Stimulated activated memory B cell treated with anti-CD40 and anti-IgM and Interleukin-4, amounts not matched to agents 10 μg/mL and 1 μg/mL and 100 μg/mL, for 72 hours (primary cell): ENCODE data around the gene EFNA2.
"Not testable (repeated sequence)": the region's sequence is repeated elsewhere in the genome, so short reads cannot be mapped to it uniquely, and the experiment has no call there.

Experiments used
- ATAC-seq: fragments of 150-1000 bp; cut with Tn5 transposase; 2 replicates; pipeline ENCODE4 v1.10.0; 2021
- H3K27ac Mint-ChIP-seq: one replicate; pipeline ENCODE4 v1.8.0; 2022; ENCODE audit warnings: mild to moderate bottlenecking, mixed read lengths
- H3K27me3 Mint-ChIP-seq: one replicate; pipeline ENCODE4 v1.8.0; 2022; ENCODE audit warnings: mixed read lengths
- H3K36me3 Mint-ChIP-seq: one replicate; pipeline ENCODE4 v1.8.0; 2022; ENCODE audit warnings: mixed read lengths
- H3K4me1 Mint-ChIP-seq: one replicate; pipeline ENCODE4 v1.8.0; 2022; ENCODE audit warnings: mixed read lengths
- H3K4me3 Mint-ChIP-seq: one replicate; pipeline ENCODE4 v1.8.0; 2022; ENCODE audit warnings: mild to moderate bottlenecking, moderate library complexity, mixed read lengths
- H3K9me3 Mint-ChIP-seq: one replicate; pipeline ENCODE4 v1.8.0; 2022; ENCODE audit warnings: mixed read lengths

EFNA2 gene

GRCh38 chr19:1302533-1303239, 17.0 kb downstream of the EFNA2 start:
- H3K27me3 Mint-ChIP-seq: peaks cover 8% of the 10 kb centered on the region

GRCh38 chr19:1304197-1304924, 18.7 kb downstream of the EFNA2 start:
- ATAC-seq: no peak
- H3K27ac Mint-ChIP-seq: no peak overlapping the region
- H3K4me1 Mint-ChIP-seq: no peaks in the 10 kb centered on the region
- no peak overlapping the region for H3K4me3 Mint-ChIP-seq
- H3K36me3 Mint-ChIP-seq: no peaks in the 10 kb centered on the region
- H3K9me3 Mint-ChIP-seq: no peaks in the 10 kb centered on the region
- no peaks in the 10 kb centered on the region for H3K27me3 Mint-ChIP-seq

More at GRCh38 chr19:1302533-1303239, 17.0 kb downstream of the EFNA2 start:
- ATAC-seq: no peak
- Mint-ChIP-seq H3K36me3 (no peaks in the 10 kb centered on the region), H3K9me3 (no peaks in the 10 kb centered on the region), H3K4me3 (no peak overlapping the region), H3K27ac (no peak overlapping the region), H3K4me1 (no peaks in the 10 kb centered on the region)

- not testable (repeated sequence) for H3K9me3 Mint-ChIP-seq, H3K27ac Mint-ChIP-seq, H3K4me1 Mint-ChIP-seq, H3K27me3 Mint-ChIP-seq, H3K36me3 Mint-ChIP-seq, H3K4me3 Mint-ChIP-seq, ATAC-seq
Measured at GRCh38 chr19:1305354-1305753, 19.7 kb downstream of the EFNA2 start.

GRCh38 chr19:1307320-1307719, 21.6 kb downstream of the EFNA2 start:
- Mint-ChIP-seq H3K9me3 (no peaks in the 10 kb centered on the region), H3K4me3 (no peak overlapping the region), H3K36me3 (no peaks in the 10 kb centered on the region), H3K27me3 (no peaks in the 10 kb centered on the region), H3K4me1 (no peaks in the 10 kb centered on the region), H3K27ac (no peak overlapping the region)
- no peak for ATAC-seq

GRCh38 chr19:1307755-1308303, 22.2 kb downstream of the EFNA2 start:
- no peak overlapping the region for H3K4me3 Mint-ChIP-seq
- no peaks in the 10 kb centered on the region for H3K9me3 Mint-ChIP-seq
- no peak overlapping the region for H3K27ac Mint-ChIP-seq
- H3K36me3 Mint-ChIP-seq: no peaks in the 10 kb centered on the region
- ATAC-seq: no peak
- H3K4me1 Mint-ChIP-seq: no peaks in the 10 kb centered on the region
- H3K27me3 Mint-ChIP-seq: no peaks in the 10 kb centered on the region

GRCh38 chr19:1308718-1309117, 23.0 kb downstream of the EFNA2 start:
- Mint-ChIP-seq H3K36me3 (no peaks in the 10 kb centered on the region), H3K4me3 (no peak overlapping the region), H3K4me1 (no peaks in the 10 kb centered on the region), H3K27ac (no peak overlapping the region), H3K9me3 (no peaks in the 10 kb centered on the region), H3K27me3 (peaks cover 8% of the 10 kb centered on the region)
- ATAC-seq: no peak

GRCh38 chr19:1309977-1310852, 24.5 kb downstream of the EFNA2 start:
- Mint-ChIP-seq H3K4me3 (no peak overlapping the region), H3K9me3 (no peaks in the 10 kb centered on the region), H3K27me3 (peaks cover 21% of the 10 kb centered on the region), H3K4me1 (no peaks in the 10 kb centered on the region), H3K36me3 (no peaks in the 10 kb centered on the region), H3K27ac (no peak overlapping the region)
- no peak for ATAC-seq

- Mint-ChIP-seq H3K4me1 (no peaks in the 10 kb centered on the region), H3K27ac (no peak overlapping the region), H3K36me3 (no peaks in the 10 kb centered on the region), H3K4me3 (no peak overlapping the region), H3K27me3 (peaks cover 24% of the 10 kb centered on the region), H3K9me3 (no peaks in the 10 kb centered on the region)
- no peak for ATAC-seq
Measured at GRCh38 chr19:1310853-1311180, 25.1 kb downstream of the EFNA2 start.

GRCh38 chr19:1311543-1312091, 25.9 kb downstream of the EFNA2 start:
- Mint-ChIP-seq H3K36me3 (no peaks in the 10 kb centered on the region), H3K27ac (no peak overlapping the region), H3K27me3 (peaks cover 27% of the 10 kb centered on the region), H3K9me3 (no peaks in the 10 kb centered on the region), H3K4me1 (no peaks in the 10 kb centered on the region), H3K4me3 (no peak overlapping the region)
- no peak for ATAC-seq

GRCh38 chr19:1312767-1313694, 27.4 kb downstream of the EFNA2 start:
- Mint-ChIP-seq H3K27ac (no peak overlapping the region), H3K9me3 (no peaks in the 10 kb centered on the region), H3K4me3 (no peak overlapping the region), H3K36me3 (no peaks in the 10 kb centered on the region), H3K4me1 (no peaks in the 10 kb centered on the region), H3K27me3 (peaks cover 41% of the 10 kb centered on the region)
- no peak for ATAC-seq

- no peaks in the 10 kb centered on the region for H3K9me3 Mint-ChIP-seq
- peaks cover 51% of the 10 kb centered on the region for H3K27me3 Mint-ChIP-seq
Measured at GRCh38 chr19:1313695-1314613, 28.3 kb downstream of the EFNA2 start.

GRCh38 chr19:1315470-1316166, 29.9 kb downstream of the EFNA2 start:
- peaks cover 62% of the 10 kb centered on the region for H3K27me3 Mint-ChIP-seq
- H3K4me3 Mint-ChIP-seq: no peak overlapping the region

More at GRCh38 chr19:1313695-1314613, 28.3 kb downstream of the EFNA2 start:
- H3K4me3 Mint-ChIP-seq: no peak overlapping the region
- H3K27ac Mint-ChIP-seq: no peak overlapping the region
- no peak for ATAC-seq
- no peaks in the 10 kb centered on the region for H3K36me3 Mint-ChIP-seq
- no peaks in the 10 kb centered on the region for H3K4me1 Mint-ChIP-seq

GRCh38 chr19:1316466-1316865, 30.8 kb downstream of the EFNA2 start:
- Mint-ChIP-seq H3K9me3 (no peaks in the 10 kb centered on the region), H3K4me1 (no peaks in the 10 kb centered on the region), H3K27ac (no peak overlapping the region), H3K36me3 (no peaks in the 10 kb centered on the region), H3K27me3 (peaks cover 69% of the 10 kb centered on the region), H3K4me3 (no peak overlapping the region)
- no peak for ATAC-seq

More at GRCh38 chr19:1315470-1316166, 29.9 kb downstream of the EFNA2 start:
- Mint-ChIP-seq H3K36me3 (no peaks in the 10 kb centered on the region), H3K4me1 (no peaks in the 10 kb centered on the region), H3K9me3 (no peaks in the 10 kb centered on the region), H3K27ac (no peak overlapping the region)
- peak; percentile 64 for ATAC-seq
